CD14-positive monocyte (primary cell): ENCODE measurements around the gene FANCI. TPM values are rescaled to one million over a fixed set of nuclear protein-coding genes. Genes with fewer than 3 reads are reported as not detected.

ENCODE experiments used
- DNase-seq, 3 donors: peaks; one replicate each; pipeline ENCODE4 v3.0.0-alpha.2; 2011 to 2022
- H2AFZ ChIP-seq: 2 replicates; pipeline ENCODE4 v1.6.0; 2012; ENCODE audit warnings: mild to moderate bottlenecking, low read depth, low read length, inconsistent platforms; ENCODE audit not compliant: insufficient read depth, poor library complexity, severe bottlenecking
- H3K27ac ChIP-seq, 2 donors: 1 replicate in 1 of 2; 2 replicates in 1 of 2; pipeline ENCODE4 v1.5.1; 2012 to 2013; ENCODE audit warnings: low read length in 2 of 2, control low read depth in 1 of 2, inconsistent platforms in 1 of 2, low read depth in 1 of 2, mild to moderate bottlenecking in 1 of 2
- H3K27me3 ChIP-seq, 2 donors: one replicate each; pipeline versions ENCODE4 v1.6.0 to v1.6.1; 2011 to 2013; ENCODE audit warnings: low read length in 2 of 2; ENCODE audit not compliant: control insufficient read depth in 2 of 2, insufficient read depth in 2 of 2
- H3K36me3 ChIP-seq, 2 donors: replicated peaks in 1 of 2; 1 replicate in 1 of 2; 2 replicates in 1 of 2; pipeline versions ENCODE4 v1.5.1 to v1.6.1; 2012 to 2013; ENCODE audit warnings: low read length in 2 of 2, control low read depth in 1 of 2, inconsistent platforms in 1 of 2, mild to moderate bottlenecking in 1 of 2; ENCODE audit not compliant: insufficient read depth in 2 of 2, control insufficient read depth in 1 of 2
- H3K4me1 ChIP-seq, 2 donors: 1 replicate in 1 of 2; 2 replicates in 1 of 2; pipeline versions ENCODE4 v1.5.1 to v1.6.1; 2012 to 2013; ENCODE audit warnings: low read length in 2 of 2, control low read depth in 1 of 2, inconsistent platforms in 1 of 2, mild to moderate bottlenecking in 1 of 2, moderate library complexity in 1 of 2; ENCODE audit not compliant: insufficient read depth in 2 of 2, control insufficient read depth in 1 of 2
- H3K4me2 ChIP-seq: replicated peaks from 2 replicates; pipeline ENCODE3; 2012; ENCODE audit warnings: low read length, moderate library complexity, mild to moderate bottlenecking; ENCODE audit not compliant: poor library complexity, severe bottlenecking; ENCODE audit errors: extremely low read depth
- H3K4me3 ChIP-seq, 3 experiments: fragments of 200-600 bp in 1 of 3; sonication (generic) in 1 of 3; replicated peaks in 1 of 3; 1 replicate in 2 of 3; 2 replicates in 1 of 3; pipeline ENCODE4 v1.5.1; 2011 to 2013; ENCODE audit warnings: low read length in 3 of 3, mild to moderate bottlenecking in 3 of 3, control low read depth in 2 of 3, low read depth in 2 of 3, inconsistent platforms in 1 of 3, moderate library complexity in 1 of 3
- H3K79me2 ChIP-seq: 2 replicates; pipeline ENCODE4 v1.6.0; 2012; ENCODE audit warnings: mild to moderate bottlenecking, control low read depth, inconsistent platforms, low read length, moderate library complexity; ENCODE audit not compliant: insufficient read depth
- H3K9ac ChIP-seq: 2 replicates; pipeline ENCODE4 v1.6.0; 2017; ENCODE audit warnings: low read length, mild to moderate bottlenecking; ENCODE audit not compliant: insufficient read depth, poor library complexity, severe bottlenecking
- H3K9me3 ChIP-seq, 2 donors: replicated peaks in 1 of 2; 1 replicate in 1 of 2; 2 replicates in 1 of 2; pipeline versions ENCODE4 v1.5.1 to v1.6.1; 2012 to 2013; ENCODE audit warnings: low read length in 2 of 2, control low read depth in 1 of 2; ENCODE audit not compliant: control insufficient read depth in 1 of 2, insufficient read depth in 1 of 2
- H4K20me1 ChIP-seq: 2 replicates; pipeline ENCODE4 v1.6.0; 2012; ENCODE audit warnings: mild to moderate bottlenecking, low read length, control low read depth, moderate library complexity; ENCODE audit not compliant: insufficient read depth
- H3K27ac Mint-ChIP-seq, 7 donors: one replicate each; pipeline ENCODE4 v1.8.0; 2020; ENCODE audit warnings: mild to moderate bottlenecking in 7 of 7, mixed read lengths in 7 of 7, moderate library complexity in 6 of 7, inconsistent platforms in 2 of 7
- H3K27me3 Mint-ChIP-seq, 3 donors: one replicate each; pipeline ENCODE4 v1.8.0; 2021 to 2022; ENCODE audit warnings: low read depth in 3 of 3, mild to moderate bottlenecking in 3 of 3, mixed read lengths in 3 of 3, moderate library complexity in 3 of 3, inconsistent platforms in 1 of 3
- H3K36me3 Mint-ChIP-seq, 2 donors: one replicate each; pipeline ENCODE4 v1.8.0; 2020; ENCODE audit warnings: mixed read lengths in 2 of 2, inconsistent platforms in 1 of 2, mild to moderate bottlenecking in 1 of 2
- H3K4me1 Mint-ChIP-seq: one replicate; pipeline ENCODE4 v1.8.0; 2020; ENCODE audit warnings: mild to moderate bottlenecking, mixed read lengths
- H3K4me3 Mint-ChIP-seq, 2 donors: one replicate each; pipeline ENCODE4 v1.8.0; 2020; ENCODE audit warnings: mild to moderate bottlenecking in 2 of 2, mixed read lengths in 2 of 2, moderate library complexity in 1 of 2
- H3K9me3 Mint-ChIP-seq, 7 donors: one replicate each; pipeline ENCODE4 v1.8.0; 2020 to 2022; ENCODE audit warnings: mixed read lengths in 7 of 7, mild to moderate bottlenecking in 6 of 7, moderate library complexity in 6 of 7, inconsistent platforms in 2 of 7
- WGBS: methylation state at CpG from one replicate; pipeline ENCODE4 v1.1.5; 2013; ENCODE audit warnings: missing lambda C conversion rate; ENCODE audit not compliant: insufficient coverage; 5-methylcytosine and 5-hydroxymethylcytosine counted together
- intact Hi-C, 2 donors: fragments of 100-400 bp; cut with micrococcal nuclease; formaldehyde crosslinking; loops; one replicate each; pipeline versions ENCODE4 v1.15.0 to v1.15.1; 2023
- polyA plus RNA-seq, 3 donors: library from polyadenylated mRNA; depleted of rRNA in 1 of 3; unstranded in 2 of 3; stranded (reverse) in 1 of 3; fragments of 300-500 nt in 2 of 3; fragments of >200 nt in 1 of 3; fragmentation: Illumina TruSeq in 2 of 3; gene quantifications; 1 replicate in 2 of 3; 2 replicates in 1 of 3; pipeline ENCODE4 v1.2.3, GENCODE V29; 2012 to 2021
- TF ChIP-seq, protein P1 (sequence below): fragments of 200-600 bp; IDR thresholded peaks from one replicate; pipeline ENCODE4 v1.8.0; 2022; ENCODE audit warnings: antibody characterized with exemption, mild to moderate bottlenecking

Gene FANCI
- polyA plus RNA-seq, 3 donors = 1.4 to 2.6 (median 1.5) TPM

DNA sequence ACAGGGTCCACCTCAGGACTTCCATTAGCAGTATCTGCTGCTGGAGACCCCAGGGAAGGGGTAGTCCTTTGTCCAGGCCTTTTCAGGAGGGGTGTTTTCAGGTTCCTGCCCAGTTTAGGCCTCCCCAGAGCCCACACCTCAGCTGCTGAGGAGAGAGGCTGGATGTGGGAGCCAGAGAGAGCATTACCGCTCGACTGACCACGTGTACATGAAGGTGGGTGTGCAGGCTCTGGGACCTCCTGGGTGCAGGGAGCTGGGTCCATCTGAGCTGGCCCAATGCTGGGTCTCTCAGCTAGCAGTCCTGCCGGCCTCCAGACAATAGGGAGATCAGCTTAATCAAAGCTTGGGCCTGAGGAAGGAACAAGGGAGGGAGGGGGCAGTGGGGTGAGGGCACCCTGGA, 120.0 kb downstream of the FANCI start:
- Histone ChIP-seq H3K36me3 (no peaks in the 10 kb centered on the region), H3K79me2 (no peaks in the 10 kb centered on the region), H3K27me3 (peaks cover 75 to 97% of the 10 kb centered on the region in 2 donors), H3K9ac (no peak overlapping the region), H4K20me1 (peaks cover 37% of the 10 kb centered on the region), H3K4me3 (peak overlapping the region in 1 of 3 experiments; percentile 3), H2AFZ (no peak overlapping the region), H3K9me3 (peaks cover 4 to 40% of the 10 kb centered on the region in 2 donors), H3K4me2 (peak overlapping the region; percentile 43), H3K27ac (no peak overlapping the region), H3K4me1 (peaks cover 41 to 57% of the 10 kb centered on the region in 2 donors)
- no peak for DNase-seq
- intact Hi-C loops = loop anchor here (5.0 kb wide), 2 partner anchors 34 to 44 kb away; no protein-coding TSS in a partner anchor
- 26% methylated on average over 4 of the region's 4 CpGs for WGBS
- H3K27ac Mint-ChIP-seq = peak overlapping the region in 2 of 7 donors; percentile 14 to 78
- peaks cover 53% of the 10 kb centered on the region for H3K4me1 Mint-ChIP-seq
- peaks cover 85 to 99% (median 95%) of the 10 kb centered on the region in 3 donors for H3K27me3 Mint-ChIP-seq
- TF ChIP-seq, protein P1, sequence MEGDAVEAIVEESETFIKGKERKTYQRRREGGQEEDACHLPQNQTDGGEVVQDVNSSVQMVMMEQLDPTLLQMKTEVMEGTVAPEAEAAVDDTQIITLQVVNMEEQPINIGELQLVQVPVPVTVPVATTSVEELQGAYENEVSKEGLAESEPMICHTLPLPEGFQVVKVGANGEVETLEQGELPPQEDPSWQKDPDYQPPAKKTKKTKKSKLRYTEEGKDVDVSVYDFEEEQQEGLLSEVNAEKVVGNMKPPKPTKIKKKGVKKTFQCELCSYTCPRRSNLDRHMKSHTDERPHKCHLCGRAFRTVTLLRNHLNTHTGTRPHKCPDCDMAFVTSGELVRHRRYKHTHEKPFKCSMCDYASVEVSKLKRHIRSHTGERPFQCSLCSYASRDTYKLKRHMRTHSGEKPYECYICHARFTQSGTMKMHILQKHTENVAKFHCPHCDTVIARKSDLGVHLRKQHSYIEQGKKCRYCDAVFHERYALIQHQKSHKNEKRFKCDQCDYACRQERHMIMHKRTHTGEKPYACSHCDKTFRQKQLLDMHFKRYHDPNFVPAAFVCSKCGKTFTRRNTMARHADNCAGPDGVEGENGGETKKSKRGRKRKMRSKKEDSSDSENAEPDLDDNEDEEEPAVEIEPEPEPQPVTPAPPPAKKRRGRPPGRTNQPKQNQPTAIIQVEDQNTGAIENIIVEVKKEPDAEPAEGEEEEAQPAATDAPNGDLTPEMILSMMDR = no peak
- peak overlapping the region in 1 of 2 donors; percentile 93 for H3K4me3 Mint-ChIP-seq
- peaks cover 3 to 38% (median 21%) of the 10 kb centered on the region in 7 donors for H3K9me3 Mint-ChIP-seq
- H3K36me3 Mint-ChIP-seq = peaks cover 10 to 25% of the 10 kb centered on the region in 2 donors

DNA sequence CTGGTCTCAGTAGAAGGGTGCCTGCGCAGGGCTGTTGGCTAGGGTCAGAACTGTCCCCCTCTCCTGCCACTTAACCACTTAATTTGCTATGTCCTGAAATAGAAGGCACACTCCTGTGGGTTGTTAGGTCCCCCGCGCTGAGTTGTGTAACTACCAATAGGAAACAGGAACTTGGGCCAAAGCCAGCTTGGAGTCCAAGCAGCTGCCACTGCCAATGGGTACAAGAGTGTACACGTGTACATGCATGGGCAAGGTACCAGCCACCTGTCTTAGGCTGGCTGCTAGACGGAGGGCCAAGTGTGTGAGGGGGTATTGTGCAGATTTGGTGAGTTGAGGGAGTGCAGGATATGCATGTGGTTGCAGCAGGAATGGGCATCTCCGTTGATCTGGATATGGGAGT, 120.6 kb downstream of the FANCI start:
- Histone ChIP-seq H4K20me1 (peaks cover 37% of the 10 kb centered on the region), H3K4me2 (peak overlapping the region; percentile 24), H2AFZ (no peak overlapping the region), H3K27ac (no peak overlapping the region), H3K9me3 (peaks cover 4 to 46% of the 10 kb centered on the region in 2 donors), H3K36me3 (no peaks in the 10 kb centered on the region), H3K27me3 (peaks cover 77 to 97% of the 10 kb centered on the region in 2 donors), H3K4me1 (peaks cover 38 to 52% of the 10 kb centered on the region in 2 donors), H3K9ac (no peak overlapping the region), H3K4me3 (peak overlapping the region in 1 of 3 experiments; percentile 3), H3K79me2 (no peaks in the 10 kb centered on the region)
- 4% methylated on average over 5 of the region's 6 CpGs for WGBS
- H3K4me1 Mint-ChIP-seq = peaks cover 53% of the 10 kb centered on the region
- H3K27ac Mint-ChIP-seq = peak overlapping the region in 2 of 7 donors; percentile 8 to 37
- H3K4me3 Mint-ChIP-seq = peak overlapping the region in 1 of 2 donors; percentile 93
- H3K27me3 Mint-ChIP-seq = peaks cover 88 to 99% (median 97%) of the 10 kb centered on the region in 3 donors
- H3K36me3 Mint-ChIP-seq = peaks cover 10 to 25% of the 10 kb centered on the region in 2 donors
- peaks cover 3 to 39% (median 26%) of the 10 kb centered on the region in 7 donors for H3K9me3 Mint-ChIP-seq
- TF ChIP-seq, protein P1 = no peak
- peak; percentile 54 to 81 (median 76) for DNase-seq
- intact Hi-C loops = loop anchor here (5.0 kb wide), 2 partner anchors 33 to 43 kb away; no protein-coding TSS in a partner anchor
